Trophoblast cell (in vitro differentiated cells and primary cell): Measurements from ENCODE around the gene DDX53.

Experiments
- DNase-seq, 2 donors: peaks; one replicate each; pipeline ENCODE4 v3.0.0-alpha.2; 2016
- H2AFZ ChIP-seq: 2 replicates; pipeline ENCODE4 v1.6.1; 2013; ENCODE audit warnings: low read length, moderate library complexity, mild to moderate bottlenecking; ENCODE audit not compliant: insufficient read depth, poor library complexity
- H2AK5ac ChIP-seq: 2 replicates; pipeline ENCODE4 v1.6.1; 2013; ENCODE audit warnings: mild to moderate bottlenecking, low read length
- H2BK120ac ChIP-seq: 2 replicates; pipeline ENCODE4 v1.6.1; 2013; ENCODE audit warnings: low read length, mild to moderate bottlenecking, moderate library complexity; ENCODE audit not compliant: insufficient read depth, poor library complexity
- H2BK12ac ChIP-seq: 2 replicates; pipeline ENCODE4 v1.6.1; 2013; ENCODE audit warnings: mild to moderate bottlenecking, low read length, moderate library complexity
- H2BK5ac ChIP-seq: 2 replicates; pipeline ENCODE4 v1.6.1; 2013; ENCODE audit warnings: low read length, low read depth, moderate library complexity, mild to moderate bottlenecking; ENCODE audit not compliant: poor library complexity
- H3K14ac ChIP-seq: 2 replicates; pipeline ENCODE4 v1.6.1; 2013; ENCODE audit warnings: mild to moderate bottlenecking, low read length
- H3K18ac ChIP-seq: 2 replicates; pipeline ENCODE4 v1.6.1; 2013; ENCODE audit warnings: mild to moderate bottlenecking, low read length
- H3K23ac ChIP-seq: 2 replicates; pipeline ENCODE4 v1.6.1; 2013; ENCODE audit warnings: low read length
- H3K27ac ChIP-seq: 2 replicates; pipeline ENCODE4 v1.5.1; 2013; ENCODE audit warnings: low read depth, mild to moderate bottlenecking, inconsistent platforms, low read length, moderate library complexity
- H3K27me3 ChIP-seq: 2 replicates; pipeline ENCODE4 v1.6.1; 2013; ENCODE audit warnings: inconsistent platforms, mild to moderate bottlenecking, low read length, moderate library complexity; ENCODE audit not compliant: insufficient read depth
- H3K36me3 ChIP-seq, 2 experiments: 1 replicate in 1 of 2; 2 replicates in 1 of 2; pipeline ENCODE4 v1.6.1; 2013; ENCODE audit warnings: low read length in 2 of 2, mild to moderate bottlenecking in 2 of 2, moderate library complexity in 1 of 2; ENCODE audit not compliant: insufficient read depth in 2 of 2, control insufficient read depth in 1 of 2
- H3K4ac ChIP-seq: 2 replicates; pipeline ENCODE4 v1.6.1; 2013; ENCODE audit warnings: low read depth, mild to moderate bottlenecking, low read length, moderate library complexity
- H3K4me1 ChIP-seq, 2 experiments: 1 replicate in 1 of 2; 2 replicates in 1 of 2; pipeline ENCODE4 v1.6.1; 2013; ENCODE audit warnings: low read length in 2 of 2, mild to moderate bottlenecking in 2 of 2, moderate library complexity in 1 of 2; ENCODE audit not compliant: insufficient read depth in 2 of 2, control insufficient read depth in 1 of 2
- H3K4me2 ChIP-seq: 2 replicates; pipeline ENCODE4 v1.6.1; 2013; ENCODE audit warnings: inconsistent platforms, mild to moderate bottlenecking, low read length, moderate library complexity
- H3K4me3 ChIP-seq: 2 replicates; pipeline ENCODE4 v1.5.1; 2013; ENCODE audit warnings: mild to moderate bottlenecking, low read depth, low read length, inconsistent platforms
- H3K79me1 ChIP-seq: one replicate; pipeline ENCODE4 v1.6.1; 2013; ENCODE audit warnings: low read length
- H3K79me2 ChIP-seq: 2 replicates; pipeline ENCODE4 v1.6.1; 2013; ENCODE audit warnings: low read length, mild to moderate bottlenecking; ENCODE audit not compliant: control insufficient read depth, insufficient read depth, poor library complexity
- H3K9ac ChIP-seq: 2 replicates; pipeline ENCODE4 v1.6.1; 2013; ENCODE audit warnings: mild to moderate bottlenecking, low read length
- H3K9me3 ChIP-seq: 2 replicates; pipeline ENCODE4 v1.6.1; 2013; ENCODE audit warnings: low read depth, mild to moderate bottlenecking, control low read depth, inconsistent platforms, low read length; ENCODE audit not compliant: insufficient read depth
- H4K12ac ChIP-seq: 2 replicates; pipeline ENCODE4 v1.6.1; 2013; ENCODE audit warnings: low read depth, mild to moderate bottlenecking, low read length, moderate library complexity
- H4K8ac ChIP-seq: 2 replicates; pipeline ENCODE4 v1.6.1; 2013; ENCODE audit warnings: low read depth, mild to moderate bottlenecking, low read length, moderate library complexity
- H4K91ac ChIP-seq: one replicate; pipeline ENCODE4 v1.6.1; 2013; ENCODE audit warnings: low read depth, mild to moderate bottlenecking, low read length, moderate library complexity
- WGBS: extraction: QIAGEN DNeasy Blood & Tissue Kit; methylation state at CpG from one replicate; pipeline ENCODE4 v1.1.7; 2013; ENCODE audit warnings: missing lambda C conversion rate; ENCODE audit not compliant: insufficient read length, insufficient coverage; ENCODE audit errors: extremely low coverage; 5-methylcytosine and 5-hydroxymethylcytosine counted together

DDX53 gene

GRCh38 chrX:22987452-22987851, 12.3 kb upstream of the DDX53 start:
- H3K27me3 ChIP-seq, result no peaks in the 10 kb centered on the region
- no peak overlapping the region for H3K9ac ChIP-seq
- H3K4me3 ChIP-seq, result no peak overlapping the region
- no peak overlapping the region for H3K4me2 ChIP-seq
- no CpG with 5 or more reads among the region's 1 CpG for WGBS
- H3K27ac ChIP-seq, result no peak overlapping the region
- H3K14ac ChIP-seq, result no peak overlapping the region
- no peaks in the 10 kb centered on the region for H3K4me1 ChIP-seq
- no peak overlapping the region for H2BK120ac ChIP-seq
- peak in 1 of 2 donors; percentile 25 for DNase-seq
- no peaks in the 10 kb centered on the region for H3K79me1 ChIP-seq
- no peak overlapping the region for H3K4ac ChIP-seq
- no peak overlapping the region for H3K23ac ChIP-seq
- no peak overlapping the region for H3K18ac ChIP-seq
- no peak overlapping the region for H4K12ac ChIP-seq
- H3K36me3 ChIP-seq, result no peaks in the 10 kb centered on the region
- H3K9me3 ChIP-seq, result no peaks in the 10 kb centered on the region
- no peak overlapping the region for H2BK5ac ChIP-seq
- H4K91ac ChIP-seq, result no peak overlapping the region
- H3K79me2 ChIP-seq, result no peaks in the 10 kb centered on the region
- no peak overlapping the region for H2BK12ac ChIP-seq
- H2AK5ac ChIP-seq, result no peak overlapping the region
- no peak overlapping the region for H2AFZ ChIP-seq
- no peak overlapping the region for H4K8ac ChIP-seq

GRCh38 chrX:23003116-23003515, 3.4 kb downstream of the DDX53 start:
- H3K27ac ChIP-seq, result no peak overlapping the region
- H3K9ac ChIP-seq, result no peak overlapping the region
- no peak overlapping the region for H2BK5ac ChIP-seq
- H2AFZ ChIP-seq, result no peak overlapping the region
- no peak overlapping the region for H2BK120ac ChIP-seq
- H3K4me2 ChIP-seq, result no peak overlapping the region
- H3K79me1 ChIP-seq, result no peaks in the 10 kb centered on the region
- H3K4me1 ChIP-seq, result no peaks in the 10 kb centered on the region
- DNase-seq, result no peak
- no peak overlapping the region for H3K14ac ChIP-seq
- H3K4me3 ChIP-seq, result no peak overlapping the region
- no peak overlapping the region for H2AK5ac ChIP-seq
- H3K27me3 ChIP-seq, result no peaks in the 10 kb centered on the region
- no peak overlapping the region for H2BK12ac ChIP-seq
- H4K8ac ChIP-seq, result no peak overlapping the region
- no peaks in the 10 kb centered on the region for H3K36me3 ChIP-seq
- no peak overlapping the region for H3K18ac ChIP-seq
- no peak overlapping the region for H3K23ac ChIP-seq
- WGBS, result no CpG with 5 or more reads among the region's 2 CpGs
- H3K79me2 ChIP-seq, result no peaks in the 10 kb centered on the region
- H4K12ac ChIP-seq, result no peak overlapping the region
- no peak overlapping the region for H4K91ac ChIP-seq
- H3K4ac ChIP-seq, result no peak overlapping the region
- no peaks in the 10 kb centered on the region for H3K9me3 ChIP-seq

- Histone ChIP-seq H2AFZ (no peak overlapping the region), H4K8ac (no peak overlapping the region), H2BK12ac (no peak overlapping the region), H4K12ac (no peak overlapping the region), H2BK5ac (no peak overlapping the region), H3K79me2 (no peaks in the 10 kb centered on the region), H3K14ac (no peak overlapping the region), H3K9me3 (no peaks in the 10 kb centered on the region), H3K18ac (no peak overlapping the region), H3K4me3 (no peak overlapping the region), H3K23ac (no peak overlapping the region), H2BK120ac (no peak overlapping the region), H3K27me3 (no peaks in the 10 kb centered on the region), H4K91ac (no peak overlapping the region), H3K9ac (no peak overlapping the region), H2AK5ac (no peak overlapping the region), H3K4me1 (peaks cover 0 to 3% of the 10 kb centered on the region in 2 experiments), H3K36me3 (no peaks in the 10 kb centered on the region), H3K27ac (no peak overlapping the region), H3K4me2 (no peak overlapping the region), H3K4ac (no peak overlapping the region), H3K79me1 (no peaks in the 10 kb centered on the region)
- WGBS, result no CpG with 5 or more reads among the region's 1 CpG
- DNase-seq, result peak in 1 of 2 donors; percentile 38
Observed at GRCh38 chrX:23008431-23009099, 8.8 kb downstream of the DDX53 start.

- no peaks in the 10 kb centered on the region for H3K79me2 ChIP-seq
- no peak overlapping the region for H3K4me3 ChIP-seq
- H2BK120ac ChIP-seq, result no peak overlapping the region
- H3K27me3 ChIP-seq, result no peaks in the 10 kb centered on the region
- H3K36me3 ChIP-seq, result no peaks in the 10 kb centered on the region
- peaks cover 0 to 3% of the 10 kb centered on the region in 2 experiments for H3K4me1 ChIP-seq
- peak overlapping the region; percentile 11 for H3K27ac ChIP-seq
- no peak overlapping the region for H2AK5ac ChIP-seq
- H4K91ac ChIP-seq, result no peak overlapping the region
- H4K8ac ChIP-seq, result no peak overlapping the region
- H4K12ac ChIP-seq, result no peak overlapping the region
- H3K18ac ChIP-seq, result no peak overlapping the region
- WGBS, result no CpG with 5 or more reads among the region's 2 CpGs
- H3K9me3 ChIP-seq, result no peaks in the 10 kb centered on the region
- H3K23ac ChIP-seq, result no peak overlapping the region
- no peak for DNase-seq
- H3K14ac ChIP-seq, result no peak overlapping the region
- H3K79me1 ChIP-seq, result no peaks in the 10 kb centered on the region
- H2BK5ac ChIP-seq, result no peak overlapping the region
- no peak overlapping the region for H3K4me2 ChIP-seq
- H3K9ac ChIP-seq, result no peak overlapping the region
- no peak overlapping the region for H2AFZ ChIP-seq
- H2BK12ac ChIP-seq, result no peak overlapping the region
- H3K4ac ChIP-seq, result no peak overlapping the region
Observed at GRCh38 chrX:23012162-23012561, 12.4 kb downstream of the DDX53 start.
